Heart left ventricle (tissue), 16 donors: Measurements from ENCODE around the gene SLC22A23. TPM values are rescaled to one million over a fixed set of nuclear protein-coding genes. Genes with fewer than 3 reads are reported as not detected.

Source experiments
- ATAC-seq, 4 donors: fragments of 200-7000 bp; cut with Tn5 transposase; one replicate each; pipeline ENCODE4 v1.9.1; 2020 to 2022; ENCODE audit warnings: moderate library complexity in 4 of 4, mild to moderate bottlenecking in 3 of 4, moderate number of reproducible peaks in 1 of 4
- DNase-seq, 5 donors: peaks; one replicate each; pipeline ENCODE4 v3.0.0-alpha.2; 2020
- H3K27ac ChIP-seq, 12 donors: fragments of 200-600 bp; sonication (generic) in 4 of 12; one replicate each; pipeline versions ENCODE4 v1.5.0 to v1.8.0; 2016 to 2022; ENCODE audit warnings: mild to moderate bottlenecking in 2 of 12
- H3K27me3 ChIP-seq, 9 donors: fragments of 200-600 bp; sonication (generic) in 2 of 9; one replicate each; pipeline versions ENCODE4 v1.5.1 to v1.8.0; 2016 to 2022; ENCODE audit warnings: mild to moderate bottlenecking in 3 of 9
- H3K36me3 ChIP-seq, 9 donors: fragments of 200-600 bp; sonication (generic) in 2 of 9; one replicate each; pipeline versions ENCODE4 v1.5.0 to v1.8.0; 2018 to 2022; ENCODE audit warnings: mild to moderate bottlenecking in 2 of 9
- H3K4me1 ChIP-seq, 12 donors: fragments of 200-600 bp; sonication (generic) in 4 of 12; one replicate each; pipeline versions ENCODE4 v1.5.0 to v1.8.0; 2016 to 2022; ENCODE audit warnings: mild to moderate bottlenecking in 3 of 12
- H3K4me3 ChIP-seq, 12 donors: fragments of 200-600 bp; sonication (generic) in 4 of 12; one replicate each; pipeline versions ENCODE4 v1.5.0 to v1.8.0; 2017 to 2022; ENCODE audit warnings: mild to moderate bottlenecking in 9 of 12, moderate library complexity in 4 of 12
- H3K9me3 ChIP-seq, 12 donors: fragments of 200-600 bp; sonication (generic) in 4 of 12; one replicate each; pipeline versions ENCODE4 v1.5.0 to v1.8.0; 2016 to 2022; ENCODE audit warnings: mild to moderate bottlenecking in 1 of 12
- POLR2A ChIP-seq, 2 donors: fragments of 450-650 bp; IDR thresholded peaks; one replicate each; pipeline ENCODE4 v1.6.1; 2017; ENCODE audit warnings: antibody characterized with exemption in 2 of 2, mild to moderate bottlenecking in 2 of 2, moderate library complexity in 2 of 2
- WGBS, 4 donors: extraction: QIAGEN DNeasy Blood & Tissue Kit in 2 of 4; methylation state at CpG; one replicate each; pipeline versions ENCODE4 v1.1.5 to v1.1.7; 2013 to 2018; 5-methylcytosine and 5-hydroxymethylcytosine counted together
- intact Hi-C, 10 donors: fragments of 100-400 bp; cut with DNase I; formaldehyde crosslinking; loops; one replicate each; pipeline versions ENCODE4 v1.11.1 to v1.14.2; 2022
- polyA plus RNA-seq, 2 donors: library from polyadenylated mRNA; stranded (reverse); fragments of 200-250 nt; gene quantifications; one replicate each; pipeline ENCODE4 v1.2.3, GENCODE V29; 2013
- total RNA-seq, 9 donors: library from RNA; depleted of rRNA in 2 of 9; stranded (reverse); fragments of >200 nt in 2 of 9; fragmentation: NEBNext Ultra II Directional in 3 of 9; extraction: Animal tissue kit (Norgen Biotek cat#: 25700) in 3 of 9; gene quantifications; one replicate each; pipeline versions ENCODE4 v1.1.0 to v1.2.4, GENCODE V29; 2016 to 2023
- TF ChIP-seq, protein P1 (sequence below), 12 donors: fragments of 200-600 bp; sonication (generic) in 4 of 12; IDR thresholded peaks; one replicate each; pipeline versions ENCODE4 v1.5.0 to v1.8.0; 2018 to 2022; ENCODE audit warnings: antibody characterized with exemption in 12 of 12, mild to moderate bottlenecking in 5 of 12
- donor health status: ischemic (EF 13 %, LVEDD 7.1; RV severe dilation, severe dysfunction).
- donor health status: healthy with polysubstance abuse.
- donor health status: DM: no; HTN: yes; CAD: no.
- donor health status: DM: no; HTN: no; CAD: no.
- donor health status: ischemic (EF 25% LVEDD 6.9; RV normal size, moderate dysfunction).
- donor health status: ischemic (EF 25% LVEDD 5.7; RV mildly dilated, moderate dysfunction).
- donor health status: healthy.
- donor health status: DM: yes; HTN: yes; CAD: no.
- donor health status: ischemic (EF 35%, LVEDD 5.7; RV mildly dilated, moderate dysfunction).
- donor health status: nonischemic (EF 11% LVEDD 7.7; RV severe dilation, severe dysfunction).
- donor health status: DM: yes; HTN: yes; CAD: no.
- donor health status: PGD.
- donor health status: ischemic (EF 29% LVEDD 5.4; RV normal size, mild dysfunction).
- donor health status: nonischemic (EF 23%, LVEDD 6.1; RV moderate dilation, normal function).

Gene SLC22A23
- total and polyA plus RNA-seq, 11 donors: 2.9 to 12.4 (median 5.2) TPM

DNA sequence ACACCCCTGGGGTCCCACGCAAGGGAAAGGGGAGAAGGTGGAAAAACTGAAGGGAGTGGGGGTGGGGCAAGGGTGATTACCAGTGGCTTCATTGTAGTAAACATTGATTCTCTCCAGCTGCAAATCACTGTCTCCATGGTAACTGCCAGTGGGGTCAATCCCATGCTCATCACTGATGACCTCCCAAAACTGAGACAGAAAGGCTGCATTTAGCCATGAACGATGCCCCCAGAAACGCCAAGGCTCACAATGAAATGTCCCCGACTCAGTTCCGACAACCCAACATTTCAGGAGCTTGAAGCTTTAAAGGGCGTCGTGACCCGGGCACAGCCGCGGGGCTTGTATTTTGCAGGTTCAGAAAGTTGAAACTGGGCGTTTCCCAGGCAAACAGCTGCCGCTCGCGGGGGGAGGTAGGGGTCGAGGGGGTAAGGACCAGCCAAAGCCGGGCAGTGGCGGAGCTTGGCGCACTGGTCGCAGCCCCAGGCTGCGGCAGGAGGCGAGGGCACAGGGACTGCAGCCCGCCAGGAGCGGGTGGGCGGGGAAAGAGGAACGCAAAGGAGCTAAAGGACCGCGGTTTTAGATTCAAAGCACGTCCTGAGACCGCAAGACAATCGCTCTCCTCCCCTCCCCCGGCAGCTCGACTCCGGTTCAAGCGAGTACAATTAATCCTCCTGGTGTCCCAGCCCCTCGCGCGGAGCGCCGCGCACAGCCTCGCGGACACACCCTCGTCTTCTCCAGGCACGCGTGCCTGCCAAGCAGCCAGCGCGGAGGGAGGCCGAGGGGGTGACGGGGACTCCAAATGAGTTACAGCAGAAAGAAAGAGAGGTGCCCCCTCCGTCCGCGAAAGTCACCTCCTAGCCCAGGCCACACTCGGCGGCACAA lies 230.1 kb downstream of the SLC22A23 start:
- DNase-seq: peak in 1 of 5 donors; percentile 34
- ATAC-seq: peak in 1 of 4 donors; percentile 7

DNA sequence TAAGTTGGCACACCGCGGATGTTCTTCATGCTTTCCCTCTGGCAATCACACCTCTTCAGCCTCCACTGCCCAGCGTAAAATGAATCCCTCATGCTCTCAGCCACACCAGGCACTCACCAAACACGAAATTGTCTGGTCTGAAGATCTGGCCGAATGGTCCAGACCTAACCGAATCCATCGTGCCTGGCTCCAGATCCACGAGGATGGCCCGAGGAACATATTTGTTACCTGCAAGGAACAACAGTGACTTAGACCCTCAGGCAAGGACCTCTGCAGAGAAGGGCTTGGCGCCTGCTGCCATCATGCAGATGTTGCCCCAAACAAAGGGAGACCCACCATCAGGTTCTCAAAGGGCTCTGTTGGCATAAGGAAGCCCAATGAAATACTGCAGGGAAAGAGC lies 230.8 kb downstream of the SLC22A23 start:
- Histone ChIP-seq H3K9me3 (no peaks in the 10 kb centered on the region), H3K36me3 (no peaks in the 10 kb centered on the region), H3K27me3 (peaks cover 22 to 55% (median 43%) of the 10 kb centered on the region in 9 donors), H3K4me1 (peaks cover 2 to 43% (median 34%) of the 10 kb centered on the region in 12 donors), H3K4me3 (no peak overlapping the region), H3K27ac (no peak overlapping the region)
- no peak for DNase-seq
- 93 to 96% (median 94%) methylated on average over 10 of the region's 10 CpGs for WGBS, 4 donors
- no peak for ATAC-seq
- no peak for TF ChIP-seq POLR2A (IDR thresholded peaks at IDR 0.05)
- TF ChIP-seq, protein P1, sequence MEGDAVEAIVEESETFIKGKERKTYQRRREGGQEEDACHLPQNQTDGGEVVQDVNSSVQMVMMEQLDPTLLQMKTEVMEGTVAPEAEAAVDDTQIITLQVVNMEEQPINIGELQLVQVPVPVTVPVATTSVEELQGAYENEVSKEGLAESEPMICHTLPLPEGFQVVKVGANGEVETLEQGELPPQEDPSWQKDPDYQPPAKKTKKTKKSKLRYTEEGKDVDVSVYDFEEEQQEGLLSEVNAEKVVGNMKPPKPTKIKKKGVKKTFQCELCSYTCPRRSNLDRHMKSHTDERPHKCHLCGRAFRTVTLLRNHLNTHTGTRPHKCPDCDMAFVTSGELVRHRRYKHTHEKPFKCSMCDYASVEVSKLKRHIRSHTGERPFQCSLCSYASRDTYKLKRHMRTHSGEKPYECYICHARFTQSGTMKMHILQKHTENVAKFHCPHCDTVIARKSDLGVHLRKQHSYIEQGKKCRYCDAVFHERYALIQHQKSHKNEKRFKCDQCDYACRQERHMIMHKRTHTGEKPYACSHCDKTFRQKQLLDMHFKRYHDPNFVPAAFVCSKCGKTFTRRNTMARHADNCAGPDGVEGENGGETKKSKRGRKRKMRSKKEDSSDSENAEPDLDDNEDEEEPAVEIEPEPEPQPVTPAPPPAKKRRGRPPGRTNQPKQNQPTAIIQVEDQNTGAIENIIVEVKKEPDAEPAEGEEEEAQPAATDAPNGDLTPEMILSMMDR (IDR thresholded peaks at IDR 0.05): no peak
- intact Hi-C loops: no loop called here

More for the DNA sequence above, 230.1 kb downstream of the SLC22A23 start:
- Histone ChIP-seq H3K36me3 (no peaks in the 10 kb centered on the region), H3K4me1 (peaks cover 2 to 50% (median 34%) of the 10 kb centered on the region in 12 donors), H3K4me3 (peak overlapping the region; percentile 9 to 59 (median 49)), H3K27me3 (peaks cover 22 to 61% (median 43%) of the 10 kb centered on the region in 9 donors), H3K9me3 (no peaks in the 10 kb centered on the region), H3K27ac (no peak overlapping the region)
- intact Hi-C loops: no loop called here
- TF ChIP-seq, protein P1 (IDR thresholded peaks at IDR 0.05): no peak
- TF ChIP-seq POLR2A (IDR thresholded peaks at IDR 0.05): no peak
- WGBS, 4 donors: 4 to 25% (median 7%) methylated on average over 17 to 54 of the region's 54 CpGs

DNA sequence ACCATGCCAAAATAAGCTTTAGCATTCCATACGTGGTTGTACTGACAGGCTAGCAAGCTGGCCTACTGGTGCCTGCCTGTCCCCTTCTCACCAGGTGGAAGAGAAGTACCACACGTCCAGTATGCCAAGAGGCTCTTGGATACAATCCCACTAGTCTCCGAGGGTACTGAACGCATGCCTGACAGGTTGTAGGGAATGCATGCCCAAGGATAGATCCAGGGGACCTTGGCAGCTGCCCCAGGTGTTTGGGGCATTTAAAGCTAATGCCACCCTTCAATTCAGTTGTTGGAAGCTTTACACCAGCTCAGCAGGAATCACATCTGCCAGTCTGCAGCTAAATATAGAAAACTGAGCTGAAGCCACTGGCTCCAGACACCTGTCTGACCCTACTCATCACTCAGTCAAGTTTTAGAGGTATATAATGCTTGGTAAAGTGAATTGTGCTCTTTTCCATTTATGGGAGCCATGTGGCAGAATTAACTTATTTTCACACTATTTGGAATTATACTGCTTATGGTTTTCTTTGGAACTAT lies 234.3 kb downstream of the SLC22A23 start:
- ATAC-seq: no peak
- no peaks in the 10 kb centered on the region for H3K9me3 ChIP-seq
- no peak for DNase-seq
- no peak for TF ChIP-seq POLR2A (IDR thresholded peaks at IDR 0.05)
- TF ChIP-seq, protein P1 (IDR thresholded peaks at IDR 0.05): no peak
- H3K27ac ChIP-seq: no peak overlapping the region
- peaks cover 2 to 13% (median 10%) of the 10 kb centered on the region in 12 donors for H3K4me1 ChIP-seq
- no peak overlapping the region for H3K4me3 ChIP-seq
- WGBS, 4 donors: 54 to 77% (median 60%) methylated on average over 4 of the region's 4 CpGs
- no peaks in the 10 kb centered on the region for H3K36me3 ChIP-seq
- H3K27me3 ChIP-seq: peaks cover 0 to 20% (median 13%) of the 10 kb centered on the region in 9 donors
- intact Hi-C loops: no loop called here

DNA sequence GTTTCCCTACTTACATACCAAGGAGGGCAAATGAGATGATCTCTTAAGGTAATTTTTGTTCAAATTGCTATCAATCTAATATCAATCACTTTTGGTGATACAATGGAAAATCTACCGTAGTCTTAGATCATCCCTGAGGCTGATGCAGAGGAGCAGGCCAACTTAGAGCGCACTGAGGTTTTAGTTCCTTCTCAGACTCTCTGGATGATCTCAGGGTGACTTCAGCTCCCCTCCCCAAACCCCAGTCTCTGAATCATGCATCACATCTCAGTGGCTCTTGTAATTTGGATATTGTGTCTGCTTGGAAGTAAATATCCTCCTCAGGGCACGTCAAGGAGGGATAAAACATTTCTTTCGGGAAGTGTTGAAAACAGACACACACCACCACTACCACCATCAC lies 235.3 kb downstream of the SLC22A23 start:
- TF ChIP-seq, protein P1 (IDR thresholded peaks at IDR 0.05): no peak
- TF ChIP-seq POLR2A (IDR thresholded peaks at IDR 0.05): no peak
- Histone ChIP-seq H3K9me3 (no peaks in the 10 kb centered on the region), H3K27me3 (peaks cover 0 to 10% (median 3%) of the 10 kb centered on the region in 9 donors), H3K27ac (no peak overlapping the region), H3K36me3 (no peaks in the 10 kb centered on the region), H3K4me1 (peaks cover 0 to 3% (median 0%) of the 10 kb centered on the region in 12 donors), H3K4me3 (no peak overlapping the region)
- ATAC-seq (no peak), DNase-seq (no peak)
- intact Hi-C loops: no loop called here
- 91 to 98% (median 94%) methylated on average over 4 of the region's 4 CpGs for WGBS, 4 donors
